Activated CD8-positive, alpha-beta T cell treated with anti-CD3 and anti-CD28 coated beads, Interleukin-2, amount 10 ng/mL, durations not matched to agents 7 days and 5 days (primary cell): ENCODE data around the gene CDCP1. TPM values are rescaled to one million over a fixed set of nuclear protein-coding genes. Genes with fewer than 3 reads are reported as not detected.

Experiments
- ATAC-seq: fragments of 150-1000 bp; cut with Tn5 transposase; one replicate; pipeline ENCODE4 v1.10.0; 2021; ENCODE audit warnings: moderate library complexity
- CTCF ChIA-PET: fragments of 350-600 bp; sonication (Branson Sonifier 250); formaldehyde crosslinking; loops from one replicate; lab custom pipeline; 2021; ENCODE audit warnings: antibody characterized with exemption; lab: Charles Lee
- POLR2A ChIA-PET: fragments of 350-600 bp; sonication (Branson Sonifier 250); formaldehyde crosslinking; loops from one replicate; lab custom pipeline; 2021; ENCODE audit warnings: antibody characterized with exemption; lab: Charles Lee
- DNase-seq: peaks from one replicate; pipeline ENCODE4 v3.0.0-alpha.2; 2020
- H3K27ac Mint-ChIP-seq: one replicate; pipeline ENCODE4 v1.8.0; 2021; ENCODE audit warnings: mild to moderate bottlenecking, mixed read lengths
- H3K27me3 Mint-ChIP-seq: one replicate; pipeline ENCODE4 v1.8.0; 2021; ENCODE audit warnings: low read depth, mixed read lengths
- H3K36me3 Mint-ChIP-seq: one replicate; pipeline ENCODE4 v1.8.0; 2021; ENCODE audit warnings: low read depth, mixed read lengths
- H3K4me1 Mint-ChIP-seq: one replicate; pipeline ENCODE4 v1.8.0; 2021; ENCODE audit warnings: low read depth, mixed read lengths
- H3K4me3 Mint-ChIP-seq: one replicate; pipeline ENCODE4 v1.8.0; 2021; ENCODE audit warnings: mild to moderate bottlenecking, mixed read lengths
- H3K9me3 Mint-ChIP-seq: one replicate; pipeline ENCODE4 v1.8.0; 2022; ENCODE audit warnings: mixed read lengths; ENCODE audit not compliant: insufficient read depth
- total RNA-seq, 2 experiments: library from RNA; stranded (reverse); gene quantifications; one replicate each; pipeline ENCODE4 v1.2.3, GENCODE V29; 2021

The CDCP1 gene, protein sequence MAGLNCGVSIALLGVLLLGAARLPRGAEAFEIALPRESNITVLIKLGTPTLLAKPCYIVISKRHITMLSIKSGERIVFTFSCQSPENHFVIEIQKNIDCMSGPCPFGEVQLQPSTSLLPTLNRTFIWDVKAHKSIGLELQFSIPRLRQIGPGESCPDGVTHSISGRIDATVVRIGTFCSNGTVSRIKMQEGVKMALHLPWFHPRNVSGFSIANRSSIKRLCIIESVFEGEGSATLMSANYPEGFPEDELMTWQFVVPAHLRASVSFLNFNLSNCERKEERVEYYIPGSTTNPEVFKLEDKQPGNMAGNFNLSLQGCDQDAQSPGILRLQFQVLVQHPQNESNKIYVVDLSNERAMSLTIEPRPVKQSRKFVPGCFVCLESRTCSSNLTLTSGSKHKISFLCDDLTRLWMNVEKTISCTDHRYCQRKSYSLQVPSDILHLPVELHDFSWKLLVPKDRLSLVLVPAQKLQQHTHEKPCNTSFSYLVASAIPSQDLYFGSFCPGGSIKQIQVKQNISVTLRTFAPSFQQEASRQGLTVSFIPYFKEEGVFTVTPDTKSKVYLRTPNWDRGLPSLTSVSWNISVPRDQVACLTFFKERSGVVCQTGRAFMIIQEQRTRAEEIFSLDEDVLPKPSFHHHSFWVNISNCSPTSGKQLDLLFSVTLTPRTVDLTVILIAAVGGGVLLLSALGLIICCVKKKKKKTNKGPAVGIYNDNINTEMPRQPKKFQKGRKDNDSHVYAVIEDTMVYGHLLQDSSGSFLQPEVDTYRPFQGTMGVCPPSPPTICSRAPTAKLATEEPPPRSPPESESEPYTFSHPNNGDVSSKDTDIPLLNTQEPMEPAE
- total RNA-seq = 10 to 100 TPM; 16.4 to 17.7 TPM

DNA sequence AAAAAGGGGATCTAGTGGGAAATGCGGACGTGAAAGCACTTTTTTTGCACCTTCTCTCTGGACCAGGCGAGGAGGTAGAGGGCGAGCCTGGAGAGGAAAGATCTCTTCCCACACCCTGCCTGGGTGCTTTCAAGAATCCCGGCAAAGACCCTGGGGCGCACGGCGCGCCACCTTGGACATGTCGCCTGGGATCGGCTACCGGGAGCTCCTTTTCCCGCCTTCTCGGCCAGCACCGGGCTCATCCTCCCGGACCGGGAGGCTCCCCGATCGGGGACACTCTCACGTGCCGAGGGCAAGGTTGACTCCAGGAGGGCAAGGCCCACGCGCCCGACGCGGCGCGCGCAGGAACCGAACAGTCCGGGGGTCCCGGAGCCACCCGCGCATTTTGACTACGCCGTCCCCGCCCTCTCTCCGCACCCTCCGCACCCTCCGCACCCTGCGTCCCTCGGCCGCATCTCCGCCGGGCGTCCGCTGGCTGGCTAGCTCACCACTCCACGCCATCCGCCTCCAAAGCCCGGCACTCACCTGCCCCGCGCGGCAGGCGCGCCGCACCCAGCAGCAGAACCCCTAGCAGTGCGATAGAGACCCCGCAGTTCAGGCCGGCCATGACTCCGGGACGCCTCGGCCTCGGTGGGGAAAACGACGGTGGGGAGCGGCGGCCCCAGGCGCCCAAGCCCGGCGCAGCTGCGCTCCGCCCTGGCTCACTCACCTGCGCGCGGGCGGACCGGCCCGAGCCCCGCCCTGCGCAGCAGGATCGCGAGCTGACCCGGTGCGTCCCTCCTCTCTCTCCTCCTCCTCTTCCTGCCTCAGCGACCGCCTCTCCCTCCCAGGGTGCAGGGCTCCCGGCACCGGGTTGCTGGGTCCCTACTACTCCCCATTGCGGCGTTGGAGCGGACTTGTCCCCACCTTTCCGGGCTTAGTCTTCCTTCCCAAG is at the start of gene CDCP1:
Gene CDCP1 (minus strand): TSS at position 698 of the 934 bp plus-strand sequence. CDS start 91 bp downstream, at position 607.
- ChIA-PET POLR2A (interaction anchor here (1.8 kb wide), 1 partner anchor 28 kb away, joined by 5 read pairs; no protein-coding TSS in a partner anchor), CTCF (interaction anchor here (1.0 to 4.0 kb wide), 5 partner anchors 9 to 452 kb away, joined by 3 to 17 read pairs (median 3); no protein-coding TSS in a partner anchor)
- Mint-ChIP-seq H3K36me3 (peaks cover 11% of the 10 kb centered on the region), H3K27ac (peak within 1 kb of the TSS; percentile 54), H3K27me3 (peaks cover 62% of the 10 kb centered on the region), H3K4me3 (peak within 1 kb of the TSS; percentile 85), H3K4me1 (peaks cover 28% of the 10 kb centered on the region), H3K9me3 (peaks cover 5% of the 10 kb centered on the region)
- DNase-seq (peak; percentile 36), ATAC-seq (peak; percentile 79)

DNA sequence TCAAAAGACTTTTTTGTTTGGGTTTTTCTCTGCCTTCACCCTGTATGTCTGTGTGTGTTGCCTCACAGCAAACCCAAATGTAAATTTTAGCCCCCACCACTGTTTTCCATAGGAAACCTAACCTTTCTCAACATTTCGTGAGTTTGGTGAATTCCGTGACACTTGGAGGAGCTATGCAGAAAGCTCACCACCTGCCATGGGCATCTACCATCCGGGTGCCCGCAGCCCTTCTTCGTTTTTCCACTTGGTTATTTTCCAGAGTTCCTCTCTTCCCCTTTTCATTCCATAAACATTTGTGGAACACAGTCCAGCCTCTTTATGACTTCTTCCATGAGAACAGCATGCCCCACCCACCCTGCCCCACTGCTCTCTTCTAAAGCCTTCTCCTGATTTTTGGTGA is 48.6 kb upstream of the CDCP1 start:
- Mint-ChIP-seq H3K4me3 (no peak overlapping the region), H3K9me3 (no peaks in the 10 kb centered on the region), H3K27ac (no peak overlapping the region), H3K36me3 (no peaks in the 10 kb centered on the region), H3K4me1 (peaks cover 12% of the 10 kb centered on the region), H3K27me3 (peaks cover 44% of the 10 kb centered on the region)
- DNase-seq (no peak), ATAC-seq (no peak)
- ChIA-PET CTCF (interaction anchor here (0.8 to 1.6 kb wide), 3 partner anchors 17 to 447 kb away, joined by 3 to 7 read pairs (median 4); no protein-coding TSS in a partner anchor), POLR2A (interaction anchor here (0.6 to 1.0 kb wide), 2 partner anchors 19 to 955 kb away, joined by 3 read pairs; no protein-coding TSS in a partner anchor)

DNA sequence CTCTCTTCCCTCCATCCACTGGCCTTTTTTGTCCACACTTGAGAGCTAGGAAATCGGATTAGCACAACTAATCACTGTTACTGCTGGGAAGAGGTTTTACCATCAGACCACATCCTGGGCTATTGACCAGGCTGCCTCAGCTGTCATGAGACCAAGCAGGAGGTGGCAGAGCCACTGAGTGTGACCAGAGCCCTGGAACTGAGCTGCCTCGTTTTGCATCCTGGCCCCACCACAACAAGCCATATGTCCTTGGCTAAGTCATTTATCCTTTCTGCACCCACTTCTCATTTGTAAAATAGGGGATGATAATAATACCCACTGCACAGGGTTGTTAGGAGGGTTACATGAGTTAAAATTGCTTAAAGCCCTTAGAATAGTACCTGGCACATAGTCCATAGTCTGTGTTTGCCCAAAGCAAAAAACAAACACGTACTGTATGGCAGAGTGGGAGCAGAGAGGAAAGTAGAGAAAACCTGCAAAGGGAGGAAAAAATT is 45.8 kb upstream of the CDCP1 start:
- H3K27ac Mint-ChIP-seq = no peak overlapping the region

DNA sequence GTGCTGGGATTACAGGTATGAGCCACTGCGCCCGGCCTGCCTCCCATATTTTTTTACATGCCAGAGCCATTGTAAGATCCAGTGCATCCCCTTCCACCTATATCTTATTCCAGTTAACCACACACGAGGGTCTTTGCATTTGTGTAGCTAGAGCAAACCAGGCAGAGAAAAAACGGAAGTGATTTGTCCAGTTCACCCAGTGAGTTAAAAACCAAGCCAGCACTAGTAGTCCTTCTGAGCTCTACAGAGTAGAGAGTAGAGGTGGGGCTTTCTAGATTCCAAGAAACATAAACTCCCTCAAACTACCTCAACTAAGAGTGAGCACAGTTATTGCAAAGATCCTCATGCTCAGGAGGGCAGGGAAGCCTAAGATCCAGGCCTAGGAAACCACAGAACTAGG is 45.2 kb upstream of the CDCP1 start:
- ChIA-PET CTCF (interaction anchor here (1.2 to 2.6 kb wide), 2 partner anchors 19 to 153 kb away, joined by 3 to 6 read pairs; no protein-coding TSS in a partner anchor), POLR2A (no interaction called here)
- no peak for DNase-seq

More for the DNA sequence above, 45.8 kb upstream of the CDCP1 start:
- H3K9me3 Mint-ChIP-seq = no peaks in the 10 kb centered on the region
- H3K4me3 Mint-ChIP-seq = no peak overlapping the region
- ChIA-PET POLR2A (no interaction called here), CTCF (interaction anchor here (1.2 to 2.6 kb wide), 2 partner anchors 18 to 154 kb away, joined by 3 to 6 read pairs; no protein-coding TSS in a partner anchor)
- H3K4me1 Mint-ChIP-seq = peaks cover 32% of the 10 kb centered on the region
- no peaks in the 10 kb centered on the region for H3K36me3 Mint-ChIP-seq
- ATAC-seq (no peak), DNase-seq (no peak)
- peaks cover 28% of the 10 kb centered on the region for H3K27me3 Mint-ChIP-seq

DNA sequence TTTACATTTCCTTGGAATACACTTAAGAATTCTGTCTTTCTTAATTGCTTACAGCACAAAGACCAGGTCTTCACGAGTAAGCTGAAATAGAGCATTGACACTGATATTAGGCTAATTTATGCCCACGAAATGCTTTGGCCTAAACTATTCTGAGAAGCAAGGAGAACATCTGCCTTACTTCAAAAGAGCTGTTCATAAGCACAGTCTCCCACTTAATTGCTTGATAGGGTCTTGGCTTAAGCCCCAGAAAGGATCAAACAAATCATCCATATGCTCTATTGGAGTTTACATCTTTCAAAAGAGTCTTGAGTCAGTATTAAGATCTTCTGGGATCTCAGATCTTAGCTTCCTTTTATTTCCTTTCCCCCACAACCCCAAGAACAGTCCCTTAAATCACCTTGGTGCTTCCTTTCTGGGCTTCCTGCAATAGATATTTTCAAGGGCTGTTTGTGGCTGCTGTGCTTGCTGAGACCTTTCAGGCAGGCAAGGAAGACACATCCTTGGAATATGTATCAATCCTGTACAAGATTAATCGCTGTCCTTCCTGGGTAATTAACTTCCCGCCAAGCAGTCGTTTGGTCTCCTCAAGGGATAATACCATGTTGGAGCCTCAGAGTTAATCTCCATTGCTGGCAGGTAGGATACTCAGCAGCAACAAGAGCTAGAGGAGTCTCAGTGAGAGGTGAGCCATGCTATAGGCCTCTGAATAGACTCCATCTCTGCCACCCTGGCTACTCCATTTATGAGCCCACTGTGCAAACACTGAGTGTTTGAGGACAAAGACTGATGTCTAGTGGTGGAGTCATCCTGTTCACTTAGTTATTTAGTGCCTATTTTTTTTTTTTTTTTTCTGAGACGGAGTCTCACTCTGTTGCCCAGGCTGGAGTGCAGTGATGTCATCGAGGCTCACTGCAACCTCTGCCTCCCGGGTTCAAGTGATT is 42.8 kb upstream of the CDCP1 start:
- POLR2A ChIA-PET = no interaction called here
- ATAC-seq (no peak), DNase-seq (no peak)
- H3K36me3 Mint-ChIP-seq = no peaks in the 10 kb centered on the region
- H3K4me3 Mint-ChIP-seq = no peak overlapping the region
- H3K9me3 Mint-ChIP-seq = no peaks in the 10 kb centered on the region
- H3K4me1 Mint-ChIP-seq = peaks cover 51% of the 10 kb centered on the region
- H3K27me3 Mint-ChIP-seq = peaks cover 16% of the 10 kb centered on the region
- CTCF ChIA-PET = no interaction called here
- no peak overlapping the region for H3K27ac Mint-ChIP-seq

More for the DNA sequence above, 45.2 kb upstream of the CDCP1 start:
- H3K27ac Mint-ChIP-seq = no peak overlapping the region
- no peaks in the 10 kb centered on the region for H3K36me3 Mint-ChIP-seq
- no peak overlapping the region for H3K4me3 Mint-ChIP-seq
- H3K9me3 Mint-ChIP-seq = no peaks in the 10 kb centered on the region
- H3K27me3 Mint-ChIP-seq = peaks cover 24% of the 10 kb centered on the region
- H3K4me1 Mint-ChIP-seq = peaks cover 36% of the 10 kb centered on the region
- ATAC-seq = no peak

DNA sequence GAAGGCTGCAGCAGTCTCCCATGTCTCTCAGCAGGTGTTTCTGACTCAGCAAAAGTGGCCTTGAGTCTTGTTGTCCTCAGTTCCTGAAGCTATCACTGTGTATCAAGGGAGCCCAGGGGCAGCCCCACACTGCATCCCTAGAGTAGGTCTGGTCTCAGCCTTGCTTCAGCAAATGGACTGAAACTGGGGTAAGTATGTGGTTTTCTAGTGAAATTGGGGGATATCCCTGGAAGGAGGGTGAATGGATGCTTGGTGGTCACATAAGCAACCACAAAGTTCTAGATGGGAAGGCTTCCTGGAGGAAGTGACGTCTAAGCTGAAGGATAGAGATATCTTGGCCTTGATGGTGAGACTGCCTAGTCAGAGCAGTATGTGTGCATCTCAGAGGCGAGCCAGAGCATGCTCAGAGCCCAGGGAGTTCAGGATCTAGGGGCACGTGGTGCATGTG is 41.5 kb upstream of the CDCP1 start:
- peaks cover 56% of the 10 kb centered on the region for H3K4me1 Mint-ChIP-seq
- ChIA-PET POLR2A (no interaction called here), CTCF (interaction anchor here (0.8 to 1.0 kb wide), 2 partner anchors 22 to 36 kb away, joined by 3 read pairs; no protein-coding TSS in a partner anchor)
- H3K36me3 Mint-ChIP-seq = no peaks in the 10 kb centered on the region
- no peaks in the 10 kb centered on the region for H3K9me3 Mint-ChIP-seq
- H3K27ac Mint-ChIP-seq = peak overlapping the region; percentile 34
- DNase-seq = no peak
- peak; percentile 58 for ATAC-seq
- H3K27me3 Mint-ChIP-seq = peaks cover 11% of the 10 kb centered on the region
- no peak overlapping the region for H3K4me3 Mint-ChIP-seq

DNA sequence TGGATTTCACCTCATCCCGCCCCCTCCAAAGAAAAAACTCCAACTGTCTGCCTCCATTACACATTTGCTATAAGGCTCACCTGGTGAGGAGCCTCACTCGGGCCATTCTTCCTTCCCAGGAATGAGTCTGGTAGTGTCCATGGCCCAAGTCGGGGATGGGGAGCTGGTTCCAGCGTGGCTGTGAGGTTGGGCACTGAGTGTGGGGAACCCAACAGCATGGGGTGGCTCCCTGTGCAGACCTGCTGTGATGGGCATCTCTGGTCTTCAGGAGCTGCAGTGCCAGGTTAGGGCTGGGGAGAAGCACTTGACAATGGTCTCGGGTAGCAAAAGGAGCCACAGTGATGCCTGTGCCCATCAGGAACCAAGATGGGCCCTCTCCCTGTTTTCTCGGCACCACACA is 40.7 kb upstream of the CDCP1 start:
- Mint-ChIP-seq H3K27me3 (peaks cover 7% of the 10 kb centered on the region), H3K4me1 (peaks cover 53% of the 10 kb centered on the region), H3K36me3 (no peaks in the 10 kb centered on the region), H3K4me3 (no peak overlapping the region), H3K27ac (no peak overlapping the region), H3K9me3 (no peaks in the 10 kb centered on the region)
- DNase-seq (no peak), ATAC-seq (no peak)
- POLR2A ChIA-PET = no interaction called here
- CTCF ChIA-PET = interaction anchor here (1.0 kb wide), 1 partner anchor 36 kb away, joined by 3 read pairs; no protein-coding TSS in a partner anchor

DNA sequence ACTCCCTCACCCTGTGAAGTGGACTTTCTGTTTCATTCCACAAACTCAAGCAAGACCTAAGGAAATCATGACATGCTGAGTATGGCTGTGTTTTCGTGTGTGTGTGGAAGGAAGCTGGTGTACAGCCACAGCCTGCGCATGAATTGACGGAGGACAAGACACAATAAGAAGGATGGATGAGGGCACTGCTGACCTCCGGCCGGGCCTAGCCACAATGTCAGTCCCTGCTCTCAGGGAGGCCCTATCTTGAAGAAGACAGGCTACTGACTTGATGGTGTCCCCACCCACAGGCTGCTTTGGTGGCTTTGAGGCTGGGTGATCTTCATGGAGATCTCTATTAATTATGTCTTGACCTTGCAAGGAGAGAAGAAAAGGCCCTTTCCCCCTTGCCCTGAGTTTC is 39.3 kb upstream of the CDCP1 start:
- ATAC-seq (no peak), DNase-seq (no peak)
- ChIA-PET POLR2A (no interaction called here), CTCF (interaction anchor here (1.6 kb wide), 1 partner anchor 25 kb away, joined by 8 read pairs; no protein-coding TSS in a partner anchor)
- Mint-ChIP-seq H3K27me3 (peaks cover 8% of the 10 kb centered on the region), H3K36me3 (no peaks in the 10 kb centered on the region), H3K4me1 (peaks cover 47% of the 10 kb centered on the region), H3K4me3 (no peak overlapping the region), H3K9me3 (no peaks in the 10 kb centered on the region), H3K27ac (no peak overlapping the region)

DNA sequence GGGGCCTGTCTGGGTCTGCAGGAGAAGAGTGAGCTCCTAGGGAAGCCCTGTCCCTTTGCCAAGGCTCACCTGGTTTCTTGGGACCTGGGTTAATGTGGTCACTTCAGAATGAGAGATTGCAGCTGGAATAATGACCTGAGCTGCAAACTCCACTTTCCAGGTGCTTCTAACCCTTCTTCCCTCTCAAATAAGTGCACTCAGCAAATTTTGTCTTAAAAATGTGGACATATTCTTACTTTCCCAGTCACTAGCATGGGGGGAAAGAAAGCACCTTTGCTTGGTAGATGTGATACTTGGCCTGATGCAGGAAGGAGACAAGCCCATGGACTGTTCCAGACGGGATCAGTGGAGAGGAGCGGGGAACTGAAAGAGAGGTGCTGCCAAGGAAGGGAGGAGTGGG is 38.9 kb upstream of the CDCP1 start:
- CTCF ChIA-PET = interaction anchor here (1.6 to 2.1 kb wide), 2 partner anchors 25 to 143 kb away, joined by 5 to 8 read pairs; no protein-coding TSS in a partner anchor
- ATAC-seq (no peak), DNase-seq (no peak)
- POLR2A ChIA-PET = no interaction called here
- Mint-ChIP-seq H3K4me1 (peaks cover 47% of the 10 kb centered on the region), H3K9me3 (no peaks in the 10 kb centered on the region), H3K36me3 (no peaks in the 10 kb centered on the region), H3K27ac (no peak overlapping the region), H3K4me3 (no peak overlapping the region), H3K27me3 (peaks cover 8% of the 10 kb centered on the region)

DNA sequence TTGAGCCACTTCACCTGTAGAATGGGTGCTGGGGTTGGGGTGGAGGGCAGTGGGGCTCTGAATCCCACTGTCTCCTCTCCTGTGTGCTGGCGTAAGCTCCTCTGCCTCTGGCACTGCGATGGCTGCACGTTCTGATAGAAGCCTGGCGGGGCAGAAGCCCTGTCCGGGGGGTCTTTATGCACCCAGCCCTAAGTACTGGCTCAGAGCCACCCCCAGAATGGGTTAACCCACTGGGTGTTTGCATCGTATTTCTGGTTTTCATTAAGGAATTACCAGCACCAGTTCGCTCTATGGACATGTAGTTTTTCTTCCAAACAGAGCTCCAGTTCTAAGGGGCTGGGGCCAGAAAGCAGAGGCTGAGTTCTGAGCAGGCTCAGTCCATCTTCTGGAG is 37.7 kb upstream of the CDCP1 start:
- Mint-ChIP-seq H3K4me1 (peaks cover 43% of the 10 kb centered on the region), H3K4me3 (no peak overlapping the region), H3K9me3 (no peaks in the 10 kb centered on the region), H3K27me3 (peaks cover 15% of the 10 kb centered on the region), H3K27ac (no peak overlapping the region), H3K36me3 (no peaks in the 10 kb centered on the region)
- DNase-seq (no peak), ATAC-seq (no peak)
- ChIA-PET CTCF (interaction anchor here (2.1 kb wide), 1 partner anchor 142 kb away, joined by 5 read pairs; no protein-coding TSS in a partner anchor), POLR2A (no interaction called here)
